Measurements from ENCODE around the gene PPIP5K1. TPM values are rescaled to one million over a fixed set of nuclear protein-coding genes. Genes with fewer than 3 reads are reported as not detected.
A peak's percentile ranks its signal among the peaks of the same experiment; 100 is the strongest.

The PPIP5K1 gene
- total RNA-seq, 2 experiments from 2014 or later = 67.5 to 89.8 TPM

GRCh38 chr15:43531018-43531670, 58.9 kb downstream of the PPIP5K1 start:
- intact Hi-C loops (cut with micrococcal nuclease; ENCODE audit: unreplicated experiment) = no loop called here
- H3K36me3 ChIP-seq (ENCODE audit: insufficient read depth, low read length) = peaks cover 22% of the 10 kb centered on the region
- H3K4me2 ChIP-seq (ENCODE audit: low read length) = no peak overlapping the region
- H3K27ac ChIP-seq (ENCODE audit: low read depth, low read length, poor library complexity, severe bottlenecking) = no peak overlapping the region
- ChIA-PET POLR2A (interaction anchor here (0.5 to 0.8 kb wide), 2 partner anchors 21 to 37 kb away, joined by 4 read pairs; no protein-coding TSS in a partner anchor), CTCF (ENCODE audit: unreplicated experiment) (no interaction called here)
- H3K4me3 ChIP-seq (ENCODE audit: low read depth, low read length, poor library complexity, severe bottlenecking) = no peak overlapping the region
- TF ChIP-seq EZH2phosphoT487 (IDR thresholded peaks at IDR 0.05; ENCODE audit: borderline replicate concordance, low read depth, low read length) (no peak), CTCF (conservative IDR thresholded peaks at IDR 0.05; ENCODE audit: low read length) (no peak)
- DNase-seq (ENCODE audit: low spot score) = no peak
- no peaks in the 10 kb centered on the region for H3K9me3 ChIP-seq (ENCODE audit: low read length)
- no peak overlapping the region for H2AFZ ChIP-seq (ENCODE audit: low read length)
- H3K9me2 ChIP-seq (ENCODE audit: insufficient read depth, low read length) = no peaks in the 10 kb centered on the region
- BruUV-seq (replicated peaks) = TSS peak; percentile 56
- peaks cover 3% of the 10 kb centered on the region for H3K4me1 ChIP-seq (ENCODE audit: insufficient read depth, low read length, poor library complexity, severe bottlenecking)
- H4K20me1 ChIP-seq (ENCODE audit: insufficient read depth, low read length) = no peaks in the 10 kb centered on the region
- no peaks in the 10 kb centered on the region for H3K79me2 ChIP-seq (ENCODE audit: insufficient read depth, low read depth, low read length)

- Histone ChIP-seq H3K9me3 (ENCODE audit: low read length) (no peaks in the 10 kb centered on the region), H2AFZ (ENCODE audit: low read length) (no peak overlapping the region), H3K4me1 (ENCODE audit: insufficient read depth, low read length, poor library complexity, severe bottlenecking) (peaks cover 6% of the 10 kb centered on the region), H3K27ac (ENCODE audit: low read depth, low read length, poor library complexity, severe bottlenecking) (no peak overlapping the region), H4K20me1 (ENCODE audit: insufficient read depth, low read length) (no peaks in the 10 kb centered on the region), H3K36me3 (ENCODE audit: insufficient read depth, low read length) (peaks cover 11% of the 10 kb centered on the region), H3K79me2 (ENCODE audit: insufficient read depth, low read depth, low read length) (no peaks in the 10 kb centered on the region), H3K4me2 (ENCODE audit: low read length) (no peak overlapping the region), H3K4me3 (ENCODE audit: low read depth, low read length, poor library complexity, severe bottlenecking) (no peak overlapping the region), H3K9me2 (ENCODE audit: insufficient read depth, low read length) (no peaks in the 10 kb centered on the region)
- ChIA-PET POLR2A (no interaction called here), CTCF (ENCODE audit: unreplicated experiment) (no interaction called here)
- DNase-seq (ENCODE audit: low spot score) = no peak
- no TSS peak for BruUV-seq (replicated peaks)
- intact Hi-C loops (cut with micrococcal nuclease; ENCODE audit: unreplicated experiment) = no loop called here
- TF ChIP-seq CTCF (conservative IDR thresholded peaks at IDR 0.05; ENCODE audit: low read length) (no peak), EZH2phosphoT487 (IDR thresholded peaks at IDR 0.05; ENCODE audit: borderline replicate concordance, low read depth, low read length) (no peak)
Measured at GRCh38 chr15:43529587-43530345, 60.2 kb downstream of the PPIP5K1 start.

DNA sequence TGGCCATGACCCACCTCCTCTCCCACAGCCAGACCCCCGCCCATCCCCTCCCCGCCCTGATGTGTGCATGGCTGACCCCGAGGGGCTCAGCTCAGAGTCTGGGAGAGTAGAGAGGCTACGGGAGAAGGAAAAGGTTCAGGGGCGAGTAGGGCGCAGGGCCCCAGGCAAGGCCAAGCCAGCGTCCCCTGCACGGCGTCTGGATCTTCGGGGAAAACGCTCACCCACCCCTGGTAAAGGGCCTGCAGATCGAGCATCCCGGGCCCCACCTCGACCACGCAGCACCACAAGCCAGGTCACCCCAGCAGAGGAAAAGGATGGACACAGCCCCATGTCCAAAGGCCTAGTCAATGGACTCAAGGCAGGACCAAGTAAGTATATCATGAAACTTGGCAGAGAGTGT, 60.9 kb downstream of the PPIP5K1 start:
- no peaks in the 10 kb centered on the region for H3K9me3 ChIP-seq (ENCODE audit: low read length)
- POLR2A ChIA-PET = no interaction called here

More for the DNA sequence above, 60.9 kb downstream of the PPIP5K1 start:
- TF ChIP-seq EZH2phosphoT487 (IDR thresholded peaks at IDR 0.05; ENCODE audit: borderline replicate concordance, low read depth, low read length) = no peak
- no peak for TF ChIP-seq CTCF (conservative IDR thresholded peaks at IDR 0.05; ENCODE audit: low read length)
- H3K9me2 ChIP-seq (ENCODE audit: insufficient read depth, low read length) = no peaks in the 10 kb centered on the region
- H3K4me2 ChIP-seq (ENCODE audit: low read length) = no peak overlapping the region
- H4K20me1 ChIP-seq (ENCODE audit: insufficient read depth, low read length) = no peaks in the 10 kb centered on the region
- intact Hi-C loops (cut with micrococcal nuclease; ENCODE audit: unreplicated experiment) = no loop called here
- H3K27ac ChIP-seq (ENCODE audit: low read depth, low read length, poor library complexity, severe bottlenecking) = no peak overlapping the region
- H3K4me1 ChIP-seq (ENCODE audit: insufficient read depth, low read length, poor library complexity, severe bottlenecking) = peaks cover 12% of the 10 kb centered on the region
- no peak for DNase-seq (ENCODE audit: low spot score)
- no peaks in the 10 kb centered on the region for H3K79me2 ChIP-seq (ENCODE audit: insufficient read depth, low read depth, low read length)
- H3K4me3 ChIP-seq (ENCODE audit: low read depth, low read length, poor library complexity, severe bottlenecking) = no peak overlapping the region
- H3K36me3 ChIP-seq (ENCODE audit: insufficient read depth, low read length) = peaks cover 5% of the 10 kb centered on the region
- BruUV-seq (replicated peaks) = no TSS peak
- no peak overlapping the region for H2AFZ ChIP-seq (ENCODE audit: low read length)
- CTCF ChIA-PET (ENCODE audit: unreplicated experiment) = no interaction called here
